Activated CD4-positive, alpha-beta T cell treated with anti-CD3 and anti-CD28 coated beads for 4 hours (primary cell): ENCODE data around the gene PRDM16.

Experiments
- DNase-seq, 2 donors: peaks; one replicate each; pipeline ENCODE4 v3.0.0-alpha.2; 2020

The PRDM16 gene

GRCh38 chr1:3249231-3249630, 180.2 kb downstream of the PRDM16 start:
- DNase-seq, result no peak

- DNase-seq, result no peak
Observed at GRCh38 chr1:3249631-3250501, 180.9 kb downstream of the PRDM16 start.

- DNase-seq, result no peak
Observed at GRCh38 chr1:3250624-3251023, 181.6 kb downstream of the PRDM16 start.

GRCh38 chr1:3251099-3251806, 182.2 kb downstream of the PRDM16 start:
- no peak for DNase-seq

- no peak for DNase-seq
Observed at GRCh38 chr1:3251807-3252428, 182.9 kb downstream of the PRDM16 start.

GRCh38 chr1:3255680-3256079, 186.7 kb downstream of the PRDM16 start:
- DNase-seq, result no peak

GRCh38 chr1:3257788-3258187, 188.8 kb downstream of the PRDM16 start:
- no peak for DNase-seq

GRCh38 chr1:3258386-3259003, 189.5 kb downstream of the PRDM16 start:
- DNase-seq, result no peak

- DNase-seq, result no peak
Observed at GRCh38 chr1:3259020-3259419, 190.0 kb downstream of the PRDM16 start.

GRCh38 chr1:3261007-3261968, 192.3 kb downstream of the PRDM16 start:
- no peak for DNase-seq

GRCh38 chr1:3261969-3262579, 193.1 kb downstream of the PRDM16 start:
- DNase-seq, result no peak

GRCh38 chr1:3262681-3263286, 193.8 kb downstream of the PRDM16 start:
- DNase-seq, result no peak

GRCh38 chr1:3263790-3264189, 194.8 kb downstream of the PRDM16 start:
- DNase-seq, result no peak

GRCh38 chr1:3264456-3264855, 195.5 kb downstream of the PRDM16 start:
- no peak for DNase-seq

GRCh38 chr1:3265835-3266805, 197.1 kb downstream of the PRDM16 start:
- DNase-seq, result no peak

GRCh38 chr1:3266870-3267549, 198.0 kb downstream of the PRDM16 start:
- DNase-seq, result no peak

- DNase-seq, result no peak
Observed at GRCh38 chr1:3267550-3268270, 198.7 kb downstream of the PRDM16 start.

- no peak for DNase-seq
Observed at GRCh38 chr1:3268281-3268680, 199.3 kb downstream of the PRDM16 start.
